Stomach (tissue), 4 donors: ENCODE results near the gene ARID5B.

ENCODE experiments used
- CTCF ChIP-seq, 7 experiments: fragments of 450-650 bp in 4 of 7; fragments of 200-600 bp in 3 of 7; sonication (generic) in 3 of 7; IDR thresholded peaks; one replicate each; pipeline ENCODE4 v1.5.1; 2016 to 2019; ENCODE audit warnings: antibody characterized with exemption in 7 of 7, control low read depth in 2 of 7, mild to moderate bottlenecking in 1 of 7
- EP300 ChIP-seq: sonication (generic); formaldehyde crosslinking; IDR thresholded peaks from one replicate; pipeline ENCODE4 v1.6.1; 2017; ENCODE audit warnings: antibody characterized with exemption
- POLR2A ChIP-seq, 4 donors: fragments of 450-650 bp; IDR thresholded peaks; one replicate each; pipeline ENCODE4 v1.6.1; 2016; ENCODE audit warnings: antibody characterized with exemption in 4 of 4, control low read depth in 2 of 4, mild to moderate bottlenecking in 1 of 4, moderate library complexity in 1 of 4
- POLR2AphosphoS5 ChIP-seq, 3 donors: sonication (generic); formaldehyde crosslinking; IDR thresholded peaks; one replicate each; pipeline ENCODE4 v1.6.1; 2016; ENCODE audit warnings: antibody characterized with exemption in 3 of 3

- TF ChIP-seq EP300 (no peak), POLR2A (IDR thresholded peaks at IDR 0.05) (no peak), CTCF (IDR thresholded peaks at IDR 0.05) (no peak), POLR2AphosphoS5 (IDR thresholded peaks at IDR 0.05) (no peak)
Observed at GRCh38 chr10:62069452-62070178, 168.1 kb downstream of the ARID5B start.
